Stimulated activated naive B cell treated with anti-CD40 and anti-IgM and Interleukin-4, amounts not matched to agents 10 μg/mL and 1 μg/mL and 100 μg/mL, for 72 hours (primary cell): ENCODE data around the gene PUM2.

Source experiments
- ATAC-seq, 2 donors: fragments of 150-1000 bp; cut with Tn5 transposase; replicated peaks; 2 replicates each; pipeline ENCODE4 v1.10.0; 2021; ENCODE audit warnings: moderate library complexity in 1 of 2
- DNase-seq: peaks from one replicate; pipeline ENCODE4 v3.0.0; 2021
- H3K27ac Mint-ChIP-seq: one replicate; pipeline ENCODE4 v1.8.0; 2022; ENCODE audit warnings: mild to moderate bottlenecking, mixed read lengths
- H3K27me3 Mint-ChIP-seq, 2 donors: one replicate each; pipeline ENCODE4 v1.8.0; 2022; ENCODE audit warnings: mixed read lengths in 2 of 2
- H3K36me3 Mint-ChIP-seq, 2 donors: one replicate each; pipeline ENCODE4 v1.8.0; 2022; ENCODE audit warnings: mixed read lengths in 2 of 2, mild to moderate bottlenecking in 1 of 2
- H3K4me1 Mint-ChIP-seq, 2 donors: one replicate each; pipeline ENCODE4 v1.8.0; 2022; ENCODE audit warnings: mixed read lengths in 2 of 2, mild to moderate bottlenecking in 1 of 2
- H3K4me3 Mint-ChIP-seq, 2 donors: one replicate each; pipeline ENCODE4 v1.8.0; 2022; ENCODE audit warnings: mild to moderate bottlenecking in 2 of 2, mixed read lengths in 2 of 2, moderate library complexity in 1 of 2
- H3K9me3 Mint-ChIP-seq, 2 donors: one replicate each; pipeline ENCODE4 v1.8.0; 2022; ENCODE audit warnings: mixed read lengths in 2 of 2, mild to moderate bottlenecking in 1 of 2

PUM2 gene

GRCh38 chr2:20220806-20221554 is 129.7 kb downstream of the PUM2 start:
- Mint-ChIP-seq H3K4me3 (no peak overlapping the region), H3K4me1 (peaks cover 8 to 21% of the 10 kb centered on the region in 2 donors), H3K9me3 (no peaks in the 10 kb centered on the region), H3K36me3 (no peaks in the 10 kb centered on the region), H3K27ac (no peak overlapping the region), H3K27me3 (peaks cover 32 to 42% of the 10 kb centered on the region in 2 donors)
- ATAC-seq (no peak), DNase-seq (no peak)

- Mint-ChIP-seq H3K36me3 (no peaks in the 10 kb centered on the region), H3K27me3 (peaks cover 26 to 34% of the 10 kb centered on the region in 2 donors), H3K27ac (no peak overlapping the region), H3K9me3 (no peaks in the 10 kb centered on the region), H3K4me3 (no peak overlapping the region), H3K4me1 (peaks cover 3 to 13% of the 10 kb centered on the region in 2 donors)
- ATAC-seq (no peak), DNase-seq (no peak)
Observed at GRCh38 chr2:20219763-20220380, 130.8 kb downstream of the PUM2 start.

GRCh38 chr2:20218331-20219320 is 132.0 kb downstream of the PUM2 start:
- H3K4me1 Mint-ChIP-seq, result peaks cover 3 to 13% of the 10 kb centered on the region in 2 donors
- H3K27me3 Mint-ChIP-seq, result peaks cover 26 to 34% of the 10 kb centered on the region in 2 donors
- ATAC-seq (no peak), DNase-seq (no peak)
- H3K4me3 Mint-ChIP-seq, result no peak overlapping the region
- no peaks in the 10 kb centered on the region for H3K36me3 Mint-ChIP-seq
- H3K9me3 Mint-ChIP-seq, result no peaks in the 10 kb centered on the region
- H3K27ac Mint-ChIP-seq, result no peak overlapping the region

- no peak overlapping the region for H3K27ac Mint-ChIP-seq
- no peak for DNase-seq
- peaks cover 0 to 7% of the 10 kb centered on the region in 2 donors for H3K4me1 Mint-ChIP-seq
- ATAC-seq, result no peak
- no peaks in the 10 kb centered on the region for H3K9me3 Mint-ChIP-seq
- peaks cover 18 to 25% of the 10 kb centered on the region in 2 donors for H3K27me3 Mint-ChIP-seq
- H3K36me3 Mint-ChIP-seq, result no peaks in the 10 kb centered on the region
- no peak overlapping the region for H3K4me3 Mint-ChIP-seq
Observed at GRCh38 chr2:20217041-20217970, 133.3 kb downstream of the PUM2 start.

GRCh38 chr2:20216130-20217025 is 134.3 kb downstream of the PUM2 start:
- DNase-seq (no peak), ATAC-seq (no peak)
- no peaks in the 10 kb centered on the region for H3K9me3 Mint-ChIP-seq
- no peaks in the 10 kb centered on the region for H3K36me3 Mint-ChIP-seq
- H3K4me1 Mint-ChIP-seq, result no peaks in the 10 kb centered on the region
- H3K4me3 Mint-ChIP-seq, result no peak overlapping the region
- H3K27me3 Mint-ChIP-seq, result peaks cover 11 to 17% of the 10 kb centered on the region in 2 donors
- no peak overlapping the region for H3K27ac Mint-ChIP-seq

- no peak for ATAC-seq
- peaks cover 10 to 12% of the 10 kb centered on the region in 2 donors for H3K27me3 Mint-ChIP-seq
- H3K9me3 Mint-ChIP-seq, result no peaks in the 10 kb centered on the region
- no peaks in the 10 kb centered on the region for H3K4me1 Mint-ChIP-seq
- H3K36me3 Mint-ChIP-seq, result no peaks in the 10 kb centered on the region
- no peak overlapping the region for H3K4me3 Mint-ChIP-seq
- no peak overlapping the region for H3K27ac Mint-ChIP-seq
- DNase-seq, result no peak
Observed at GRCh38 chr2:20215183-20216040, 135.2 kb downstream of the PUM2 start.

- no peaks in the 10 kb centered on the region for H3K4me1 Mint-ChIP-seq
- H3K27me3 Mint-ChIP-seq, result peaks cover 5 to 6% of the 10 kb centered on the region in 2 donors
- no peak for ATAC-seq
- H3K9me3 Mint-ChIP-seq, result no peaks in the 10 kb centered on the region
- H3K27ac Mint-ChIP-seq, result no peak overlapping the region
- H3K4me3 Mint-ChIP-seq, result no peak overlapping the region
- no peaks in the 10 kb centered on the region for H3K36me3 Mint-ChIP-seq
- DNase-seq, result no peak
Observed at GRCh38 chr2:20214566-20215182, 136.0 kb downstream of the PUM2 start.

GRCh38 chr2:20213651-20214565 is 136.7 kb downstream of the PUM2 start:
- ATAC-seq (no peak), DNase-seq (no peak)
- peak overlapping the region; percentile 32 for H3K27ac Mint-ChIP-seq
- no peaks in the 10 kb centered on the region for H3K9me3 Mint-ChIP-seq
- H3K4me1 Mint-ChIP-seq, result no peaks in the 10 kb centered on the region
- peaks cover 5 to 6% of the 10 kb centered on the region in 2 donors for H3K27me3 Mint-ChIP-seq
- no peaks in the 10 kb centered on the region for H3K36me3 Mint-ChIP-seq
- no peak overlapping the region for H3K4me3 Mint-ChIP-seq

GRCh38 chr2:20212871-20213503 is 137.7 kb downstream of the PUM2 start:
- ATAC-seq, result no peak
- no peak overlapping the region for H3K27ac Mint-ChIP-seq
- no peaks in the 10 kb centered on the region for H3K36me3 Mint-ChIP-seq
- H3K9me3 Mint-ChIP-seq, result no peaks in the 10 kb centered on the region
- H3K27me3 Mint-ChIP-seq, result no peaks in the 10 kb centered on the region
- no peak overlapping the region for H3K4me3 Mint-ChIP-seq
- DNase-seq, result no peak
- no peaks in the 10 kb centered on the region for H3K4me1 Mint-ChIP-seq

GRCh38 chr2:20212459-20212870 is 138.2 kb downstream of the PUM2 start:
- Mint-ChIP-seq H3K36me3 (no peaks in the 10 kb centered on the region), H3K9me3 (no peaks in the 10 kb centered on the region), H3K4me3 (no peak overlapping the region), H3K27me3 (no peaks in the 10 kb centered on the region), H3K27ac (no peak overlapping the region), H3K4me1 (no peaks in the 10 kb centered on the region)
- no peak for ATAC-seq
- DNase-seq, result no peak
